Natural killer cell (primary cell): Measurements from ENCODE around the gene ACAP3. TPM values are rescaled to one million over a fixed set of nuclear protein-coding genes. Genes with fewer than 3 reads are reported as not detected.

ENCODE experiments used
- ATAC-seq, 3 donors: fragments of 150-1000 bp in 2 of 3; fragments of 200-7000 bp in 1 of 3; cut with Tn5 transposase; 1 replicate in 1 of 3; 2 replicates in 2 of 3; pipeline ENCODE4 v1.10.0; 2021; ENCODE audit warnings: mild to moderate bottlenecking in 2 of 3, moderate library complexity in 2 of 3
- DNase-seq, 2 donors: peaks; one replicate each; pipeline versions ENCODE4 v3.0.0 to v3.0.0-alpha.2; 2013 to 2021; ENCODE audit warnings: mixed read lengths in 1 of 2
- H3K27ac ChIP-seq: one replicate; pipeline ENCODE4 v1.5.1; 2013; ENCODE audit warnings: mild to moderate bottlenecking, low read length
- H3K27me3 ChIP-seq: one replicate; pipeline ENCODE4 v1.6.1; 2013; ENCODE audit warnings: low read length; ENCODE audit not compliant: control insufficient read depth, insufficient read depth
- H3K36me3 ChIP-seq: one replicate; pipeline ENCODE4 v1.6.1; 2013; ENCODE audit warnings: low read length; ENCODE audit not compliant: control insufficient read depth, insufficient read depth
- H3K4me1 ChIP-seq: one replicate; pipeline ENCODE4 v1.6.1; 2013; ENCODE audit warnings: low read length; ENCODE audit not compliant: control insufficient read depth, insufficient read depth
- H3K4me3 ChIP-seq: one replicate; pipeline ENCODE4 v1.5.1; 2013; ENCODE audit warnings: low read length
- H3K9me3 ChIP-seq: one replicate; pipeline ENCODE4 v1.6.1; 2013; ENCODE audit warnings: low read length; ENCODE audit not compliant: control insufficient read depth, insufficient read depth
- H3K27ac Mint-ChIP-seq, 2 donors: one replicate each; pipeline ENCODE4 v1.8.0; 2022; ENCODE audit warnings: mild to moderate bottlenecking in 2 of 2, mixed read lengths in 2 of 2, moderate library complexity in 1 of 2
- H3K27me3 Mint-ChIP-seq, 2 donors: one replicate each; pipeline ENCODE4 v1.8.0; 2022; ENCODE audit warnings: low read depth in 2 of 2, mixed read lengths in 2 of 2
- H3K36me3 Mint-ChIP-seq: one replicate; pipeline ENCODE4 v1.8.0; 2022; ENCODE audit warnings: mixed read lengths
- H3K4me1 Mint-ChIP-seq, 2 donors: one replicate each; pipeline ENCODE4 v1.8.0; 2022; ENCODE audit warnings: mixed read lengths in 2 of 2
- H3K4me3 Mint-ChIP-seq: one replicate; pipeline ENCODE4 v1.8.0; 2022; ENCODE audit warnings: mild to moderate bottlenecking, moderate library complexity, mixed read lengths
- H3K9me3 Mint-ChIP-seq, 2 donors: one replicate each; pipeline ENCODE4 v1.8.0; 2022; ENCODE audit warnings: mixed read lengths in 2 of 2
- WGBS: methylation state at CpG from one replicate; pipeline ENCODE4 v1.1.7; 2013; ENCODE audit warnings: missing lambda C conversion rate; ENCODE audit not compliant: insufficient coverage; 5-methylcytosine and 5-hydroxymethylcytosine counted together
- intact Hi-C: fragments of 100-400 bp; cut with micrococcal nuclease; formaldehyde crosslinking; loops from one replicate; pipeline ENCODE4 v1.14.2; 2022
- total RNA-seq, 4 donors: library from RNA; stranded (reverse); fragments of 120-200 nt in 1 of 4; gene quantifications; one replicate each; pipeline versions ENCODE4 v1.2.3 to v1.2.4, GENCODE V29; 2013 to 2022
- TF ChIP-seq, protein P1 (sequence below): fragments of 200-600 bp; IDR thresholded peaks from one replicate; pipeline ENCODE4 v1.8.0; 2022; ENCODE audit warnings: antibody characterized with exemption

ACAP3 gene
- total RNA-seq, 3 donors from 2014 or later (not counting 1 experiment from before 2014, with no cell fraction given), result 56.1 to 59.7 (median 59.0) TPM

DNA sequence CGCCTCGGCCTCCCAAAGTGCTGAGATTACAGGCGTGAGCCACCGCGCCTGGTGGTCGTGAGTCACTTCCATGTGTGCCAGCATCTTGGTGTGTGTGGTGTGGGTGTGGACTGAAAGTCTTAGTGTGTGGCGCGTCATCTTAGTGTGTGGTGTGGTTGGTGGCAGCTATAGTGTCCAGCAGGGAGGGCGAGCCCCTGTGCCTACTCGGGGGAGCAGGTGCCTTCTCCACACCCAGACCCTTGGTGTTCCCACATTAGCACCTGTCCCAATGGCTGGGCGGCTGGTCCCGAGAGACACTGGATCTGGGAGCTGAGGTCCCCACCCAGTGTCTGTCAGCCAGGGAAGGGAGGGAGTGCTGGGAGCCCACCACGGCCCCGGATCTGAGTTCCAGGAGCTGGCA, 24.7 kb downstream of the ACAP3 start:
- Histone ChIP-seq H3K9me3 (no peaks in the 10 kb centered on the region), H3K4me3 (no peak overlapping the region), H3K27me3 (no peaks in the 10 kb centered on the region), H3K4me1 (peaks cover 3% of the 10 kb centered on the region), H3K27ac (no peak overlapping the region), H3K36me3 (no peaks in the 10 kb centered on the region)
- Mint-ChIP-seq H3K9me3 (no peaks in the 10 kb centered on the region), H3K27me3 (no peaks in the 10 kb centered on the region), H3K27ac (no peak overlapping the region), H3K4me3 (no peak overlapping the region), H3K4me1 (no peaks in the 10 kb centered on the region), H3K36me3 (no peaks in the 10 kb centered on the region)
- ATAC-seq, result peak in 1 of 3 donors; percentile 42
- WGBS, result 83% methylated on average over 12 of the region's 14 CpGs
- intact Hi-C loops, result no loop called here
- DNase-seq, result no peak
- TF ChIP-seq, protein P1, sequence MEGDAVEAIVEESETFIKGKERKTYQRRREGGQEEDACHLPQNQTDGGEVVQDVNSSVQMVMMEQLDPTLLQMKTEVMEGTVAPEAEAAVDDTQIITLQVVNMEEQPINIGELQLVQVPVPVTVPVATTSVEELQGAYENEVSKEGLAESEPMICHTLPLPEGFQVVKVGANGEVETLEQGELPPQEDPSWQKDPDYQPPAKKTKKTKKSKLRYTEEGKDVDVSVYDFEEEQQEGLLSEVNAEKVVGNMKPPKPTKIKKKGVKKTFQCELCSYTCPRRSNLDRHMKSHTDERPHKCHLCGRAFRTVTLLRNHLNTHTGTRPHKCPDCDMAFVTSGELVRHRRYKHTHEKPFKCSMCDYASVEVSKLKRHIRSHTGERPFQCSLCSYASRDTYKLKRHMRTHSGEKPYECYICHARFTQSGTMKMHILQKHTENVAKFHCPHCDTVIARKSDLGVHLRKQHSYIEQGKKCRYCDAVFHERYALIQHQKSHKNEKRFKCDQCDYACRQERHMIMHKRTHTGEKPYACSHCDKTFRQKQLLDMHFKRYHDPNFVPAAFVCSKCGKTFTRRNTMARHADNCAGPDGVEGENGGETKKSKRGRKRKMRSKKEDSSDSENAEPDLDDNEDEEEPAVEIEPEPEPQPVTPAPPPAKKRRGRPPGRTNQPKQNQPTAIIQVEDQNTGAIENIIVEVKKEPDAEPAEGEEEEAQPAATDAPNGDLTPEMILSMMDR, result no peak

DNA sequence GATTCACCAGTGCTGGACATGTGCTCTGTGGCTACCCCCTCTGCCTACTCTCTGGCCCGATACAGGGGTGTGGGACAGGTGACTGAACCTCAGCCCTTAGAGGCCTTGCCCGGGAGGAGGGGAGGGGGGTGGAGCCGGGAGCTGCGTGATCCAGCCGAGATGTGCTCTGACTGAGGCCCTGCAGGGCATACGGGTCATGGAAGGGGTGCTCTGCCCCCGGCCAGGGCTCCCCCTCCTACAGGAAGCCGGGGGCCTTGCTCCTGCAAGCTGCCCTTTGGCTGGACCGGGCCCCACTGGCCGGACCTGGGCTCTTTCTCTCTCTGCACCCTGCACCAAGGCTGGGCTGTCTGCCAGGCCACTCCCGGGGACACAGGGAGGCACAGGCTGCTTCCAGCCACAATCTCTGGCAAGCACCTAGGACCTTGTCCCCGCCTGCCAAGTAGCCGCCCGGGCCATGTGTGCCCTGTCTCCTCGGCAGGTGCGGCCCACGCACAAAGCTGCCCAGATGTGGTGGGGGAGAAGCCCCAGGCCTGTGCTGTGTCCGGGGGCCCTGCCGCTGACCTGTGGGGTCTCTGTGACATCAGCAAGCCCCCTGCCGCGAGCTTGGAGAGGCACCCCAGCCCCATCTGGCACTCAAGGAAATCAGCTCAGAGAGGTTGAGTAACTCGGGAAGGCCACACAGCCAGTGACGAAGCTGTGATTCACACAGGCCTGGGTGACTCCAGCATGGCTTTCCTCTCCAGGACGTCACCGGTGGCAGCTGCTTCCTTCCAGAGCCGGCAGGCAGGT, 26.0 kb downstream of the ACAP3 start:
- intact Hi-C loops, result no loop called here
- H3K27ac Mint-ChIP-seq, result no peak overlapping the region
- H3K4me1 ChIP-seq, result peaks cover 3% of the 10 kb centered on the region

DNA sequence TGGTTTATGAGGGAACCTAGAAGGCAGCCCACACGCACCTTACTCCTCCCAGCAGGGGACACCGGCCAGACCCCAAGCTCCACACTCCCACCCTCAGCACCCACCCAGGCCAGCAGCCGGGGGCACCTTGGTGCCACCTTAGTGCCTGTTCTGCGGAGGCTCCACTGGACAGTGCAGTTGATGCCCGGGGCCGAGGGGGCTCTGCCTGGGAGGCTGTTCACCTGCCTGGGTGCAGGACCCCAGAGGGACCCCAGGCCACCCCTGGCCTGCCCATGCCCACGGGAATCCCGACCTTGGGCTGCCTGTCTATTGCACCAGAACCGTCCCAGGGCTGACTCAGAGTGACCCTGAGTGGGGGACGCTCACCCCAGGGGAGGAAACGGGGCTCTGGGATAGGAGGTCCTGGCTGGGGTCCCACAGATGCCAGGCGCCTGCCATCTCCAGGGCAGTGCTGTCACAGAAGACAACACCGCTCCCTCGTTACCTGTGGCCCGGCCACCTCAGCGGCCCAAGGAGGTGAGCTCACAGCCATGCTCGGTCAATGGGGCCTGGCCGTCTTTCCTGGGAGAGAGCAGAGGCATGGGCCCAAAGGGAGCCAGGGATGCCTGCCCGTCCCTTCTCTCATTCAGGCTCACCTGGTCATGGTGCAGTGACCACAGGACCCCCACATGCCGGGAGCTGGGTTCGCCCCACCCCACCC, 26.8 kb downstream of the ACAP3 start:
- Histone ChIP-seq H3K36me3 (no peaks in the 10 kb centered on the region), H3K4me1 (peaks cover 3% of the 10 kb centered on the region), H3K27ac (no peak overlapping the region), H3K4me3 (no peak overlapping the region), H3K9me3 (no peaks in the 10 kb centered on the region), H3K27me3 (no peaks in the 10 kb centered on the region)
- DNase-seq (no peak), ATAC-seq (no peak)
- Mint-ChIP-seq H3K4me3 (no peak overlapping the region), H3K27ac (no peak overlapping the region), H3K4me1 (no peaks in the 10 kb centered on the region), H3K9me3 (no peaks in the 10 kb centered on the region), H3K27me3 (no peaks in the 10 kb centered on the region), H3K36me3 (no peaks in the 10 kb centered on the region)
- TF ChIP-seq, protein P1, result no peak
- intact Hi-C loops, result no loop called here
- WGBS, result 88% methylated on average over 21 of the region's 21 CpGs

More for the DNA sequence above, 26.0 kb downstream of the ACAP3 start:
- no peak for ATAC-seq
- H3K27ac ChIP-seq, result no peak overlapping the region
- H3K9me3 ChIP-seq, result no peaks in the 10 kb centered on the region
- TF ChIP-seq, protein P1, result no peak
- Mint-ChIP-seq H3K36me3 (no peaks in the 10 kb centered on the region), H3K27me3 (no peaks in the 10 kb centered on the region), H3K4me3 (no peak overlapping the region), H3K4me1 (no peaks in the 10 kb centered on the region), H3K9me3 (no peaks in the 10 kb centered on the region)
- no peak for DNase-seq
- 82% methylated on average over 26 of the region's 26 CpGs for WGBS
- no peaks in the 10 kb centered on the region for H3K27me3 ChIP-seq
- H3K4me3 ChIP-seq, result no peak overlapping the region
- no peaks in the 10 kb centered on the region for H3K36me3 ChIP-seq
